H9 (cell line): ENCODE results near the gene ELF1. TPM values are rescaled to one million over a fixed set of nuclear protein-coding genes. Genes with fewer than 3 reads are reported as not detected.

Source experiments
- DNase-seq: peaks from one replicate; pipeline ENCODE4 v3.0.0-alpha.2; 2017
- H2AFZ ChIP-seq: one replicate; pipeline ENCODE4 v1.6.1; 2013; ENCODE audit warnings: mild to moderate bottlenecking, low read length, control low read depth, moderate library complexity
- H2AK5ac ChIP-seq: 2 replicates; pipeline ENCODE4 v1.6.1; 2013; ENCODE audit warnings: low read length, control low read depth, mixed read lengths; ENCODE audit not compliant: insufficient read length
- H2BK120ac ChIP-seq: one replicate; pipeline ENCODE4 v1.6.1; 2013; ENCODE audit warnings: low read depth, mild to moderate bottlenecking, low read length, control low read depth, inconsistent platforms; ENCODE audit not compliant: poor library complexity, severe bottlenecking
- H2BK12ac ChIP-seq: 2 replicates; pipeline ENCODE4 v1.6.1; 2013; ENCODE audit warnings: low read length, control low read depth, mixed read lengths, low read depth; ENCODE audit not compliant: insufficient read length
- H2BK15ac ChIP-seq: 2 replicates; pipeline ENCODE4 v1.6.1; 2013; ENCODE audit warnings: low read depth, low read length, control low read depth
- H2BK20ac ChIP-seq: one replicate; pipeline ENCODE4 v1.6.1; 2013; ENCODE audit warnings: low read depth, mild to moderate bottlenecking, low read length, control low read depth, inconsistent platforms; ENCODE audit not compliant: poor library complexity, severe bottlenecking
- H2BK5ac ChIP-seq: 2 replicates; pipeline ENCODE4 v1.6.1; 2013; ENCODE audit warnings: low read length, control low read depth, mixed read lengths; ENCODE audit not compliant: insufficient read length
- H3K14ac ChIP-seq: 2 replicates; pipeline ENCODE4 v1.6.1; 2013; ENCODE audit warnings: low read length, control low read depth; ENCODE audit not compliant: insufficient read depth
- H3K18ac ChIP-seq: 2 replicates; pipeline ENCODE4 v1.6.1; 2013; ENCODE audit warnings: low read depth, mild to moderate bottlenecking, mixed read lengths, low read length, control low read depth; ENCODE audit not compliant: insufficient read length
- H3K23ac ChIP-seq: 2 replicates; pipeline ENCODE4 v1.6.1; 2013; ENCODE audit warnings: low read length, control low read depth, mixed read lengths, low read depth; ENCODE audit not compliant: insufficient read length
- H3K23me2 ChIP-seq: 2 replicates; pipeline ENCODE4 v1.6.1; 2013; ENCODE audit warnings: low read depth, mild to moderate bottlenecking, mixed read lengths, low read length, control low read depth; ENCODE audit not compliant: insufficient read length, poor library complexity, severe bottlenecking
- H3K27ac ChIP-seq: 2 replicates; pipeline ENCODE4 v1.5.1; 2013; ENCODE audit warnings: low read length, control low read depth, mixed read lengths, low read depth; ENCODE audit not compliant: insufficient read length
- H3K27me3 ChIP-seq: 2 replicates; pipeline ENCODE4 v1.6.1; 2013; ENCODE audit warnings: low read length, control low read depth, inconsistent platforms; ENCODE audit not compliant: insufficient read depth
- H3K4ac ChIP-seq: 2 replicates; pipeline ENCODE4 v1.6.1; 2013; ENCODE audit warnings: low read depth, mild to moderate bottlenecking, control low read depth, inconsistent platforms, low read length, moderate library complexity
- H3K4me1 ChIP-seq: 2 replicates; pipeline ENCODE4 v1.6.1; 2013; ENCODE audit warnings: low read length, control low read depth, inconsistent platforms; ENCODE audit not compliant: insufficient read depth
- H3K4me2 ChIP-seq: 2 replicates; pipeline ENCODE4 v1.6.1; 2013; ENCODE audit warnings: low read length, control low read depth, mixed read lengths; ENCODE audit not compliant: insufficient read length, insufficient read depth
- H3K56ac ChIP-seq: 2 replicates; pipeline ENCODE4 v1.6.1; 2013; ENCODE audit warnings: low read depth, mild to moderate bottlenecking, mixed read lengths, low read length, control low read depth; ENCODE audit not compliant: insufficient read length
- H3K79me1 ChIP-seq: 2 replicates; pipeline ENCODE4 v1.6.1; 2013; ENCODE audit warnings: low read depth, mild to moderate bottlenecking, moderate library complexity, low read length, control low read depth, inconsistent platforms; ENCODE audit not compliant: insufficient read depth, poor library complexity, severe bottlenecking
- H3K79me2 ChIP-seq: 2 replicates; pipeline ENCODE4 v1.6.1; 2013; ENCODE audit warnings: low read length, control low read depth, inconsistent platforms; ENCODE audit not compliant: insufficient read depth
- H3K9ac ChIP-seq: 2 replicates; pipeline ENCODE4 v1.6.1; 2013; ENCODE audit warnings: low read length, control low read depth, mixed read lengths; ENCODE audit not compliant: insufficient read length; ENCODE audit errors: extremely low read depth
- H3K9me3 ChIP-seq: one replicate; pipeline ENCODE4 v1.6.1; 2013; ENCODE audit warnings: low read depth, low read length, inconsistent platforms; ENCODE audit not compliant: control insufficient read depth
- H3T11ph ChIP-seq: one replicate; pipeline ENCODE4 v1.6.1; 2013; ENCODE audit warnings: mild to moderate bottlenecking, low read length, control low read depth, inconsistent platforms
- H4K20me1 ChIP-seq: one replicate; pipeline ENCODE4 v1.6.1; 2013; ENCODE audit not compliant: control insufficient read depth, insufficient read length, insufficient read depth
- H4K5ac ChIP-seq: 2 replicates; pipeline ENCODE4 v1.6.1; 2013; ENCODE audit warnings: low read depth, mild to moderate bottlenecking, mixed read lengths, low read length, control low read depth; ENCODE audit not compliant: insufficient read length
- H4K8ac ChIP-seq: replicated peaks from 2 replicates; pipeline ENCODE4 v1.6.1; 2013; ENCODE audit warnings: low read length, control low read depth, mixed read lengths, low read depth; ENCODE audit not compliant: insufficient read length
- H4K91ac ChIP-seq: 2 replicates; pipeline ENCODE4 v1.6.1; 2013; ENCODE audit warnings: low read depth, mild to moderate bottlenecking, moderate library complexity, mixed read lengths, low read length, control low read depth; ENCODE audit not compliant: insufficient read length
- H3K27ac Mint-ChIP-seq, 3 experiments: 2 replicates in 2 of 3; 3 replicates in 1 of 3; pipeline ENCODE4 v1.8.0; 2020 to 2021; ENCODE audit warnings: mixed read lengths in 3 of 3, mild to moderate bottlenecking in 1 of 3, moderate library complexity in 1 of 3
- H3K27me3 Mint-ChIP-seq: 2 replicates; pipeline ENCODE4 v1.8.0; 2021; ENCODE audit warnings: low read depth, mild to moderate bottlenecking, moderate library complexity, mixed read lengths
- H3K36me3 Mint-ChIP-seq, 3 experiments: 2 replicates in 2 of 3; 3 replicates in 1 of 3; pipeline ENCODE4 v1.8.0; 2020 to 2021; ENCODE audit warnings: low read depth in 3 of 3, mixed read lengths in 3 of 3; ENCODE audit not compliant: insufficient read depth in 1 of 3
- H3K4me1 Mint-ChIP-seq, 2 experiments: 2 replicates each; pipeline ENCODE4 v1.8.0; 2020; ENCODE audit warnings: mixed read lengths in 2 of 2
- H3K4me3 Mint-ChIP-seq, 2 experiments: 2 replicates in 1 of 2; 3 replicates in 1 of 2; pipeline ENCODE4 v1.8.0; 2020 to 2021; ENCODE audit warnings: mild to moderate bottlenecking in 2 of 2, mixed read lengths in 2 of 2, moderate library complexity in 1 of 2
- H3K9me3 Mint-ChIP-seq, 2 experiments: 2 replicates in 1 of 2; 3 replicates in 1 of 2; pipeline ENCODE4 v1.8.0; 2020; ENCODE audit warnings: mild to moderate bottlenecking in 2 of 2, mixed read lengths in 2 of 2, moderate library complexity in 1 of 2
- CTCF ChIP-seq: fragments of 200-600 bp; sonication (generic); conservative IDR thresholded peaks from 3 replicates; pipeline ENCODE4 v1.8.0; 2021; ENCODE audit warnings: antibody characterized with exemption, mild to moderate bottlenecking
- total RNA-seq: library from RNA; stranded (reverse); gene quantifications from 2 replicates; pipeline ENCODE4 v1.2.1, GENCODE V29; 2021

ELF1 gene
- total RNA-seq, 1 experiment from 2014 or later: 15.5 TPM

DNA sequence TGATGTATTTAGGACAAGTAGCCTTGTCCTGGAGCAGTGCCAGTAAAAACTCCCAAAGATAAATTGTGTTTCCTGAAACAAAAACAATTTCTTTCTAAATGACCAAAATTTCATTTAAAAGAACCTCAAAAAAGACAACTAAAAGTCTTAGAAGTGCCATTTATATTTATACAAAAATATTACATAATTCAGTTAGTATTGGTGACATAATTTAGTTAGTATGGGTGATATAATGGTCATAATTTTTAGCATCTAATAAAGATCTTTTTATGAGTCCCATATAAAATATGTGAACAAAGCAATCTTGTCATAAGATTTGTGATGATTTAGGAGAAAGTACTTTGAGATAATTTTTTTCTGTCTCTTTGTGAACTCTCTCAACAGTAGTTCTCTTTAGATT lies 76.0 kb downstream of the ELF1 start:
- H2AFZ ChIP-seq: no peak overlapping the region
- no peak overlapping the region for H2BK15ac ChIP-seq
- H3K27me3 ChIP-seq: no peaks in the 10 kb centered on the region
- no peaks in the 10 kb centered on the region for H3K9me3 Mint-ChIP-seq
- H3K9ac ChIP-seq: no peak overlapping the region
- H3K23me2 ChIP-seq: no peaks in the 10 kb centered on the region
- H2AK5ac ChIP-seq: no peak overlapping the region
- H3K27me3 Mint-ChIP-seq: no peaks in the 10 kb centered on the region
- H3K4me1 ChIP-seq: no peaks in the 10 kb centered on the region
- no peaks in the 10 kb centered on the region for H3K79me2 ChIP-seq
- no peak overlapping the region for H3K14ac ChIP-seq
- TF ChIP-seq CTCF: no peak
- no peak overlapping the region for H4K91ac ChIP-seq
- no peak overlapping the region for H2BK12ac ChIP-seq
- H2BK20ac ChIP-seq: no peak overlapping the region
- H2BK120ac ChIP-seq: no peak overlapping the region
- H3K79me1 ChIP-seq: no peaks in the 10 kb centered on the region
- H3K18ac ChIP-seq: no peak overlapping the region
- peaks cover 0 to 15% (median 6%) of the 10 kb centered on the region in 3 experiments; a peak in 2 of 7 replicates for H3K36me3 Mint-ChIP-seq
- no peak overlapping the region for H3K27ac ChIP-seq
- no peaks in the 10 kb centered on the region for H4K20me1 ChIP-seq
- H3K4ac ChIP-seq: no peak overlapping the region
- H3K4me1 Mint-ChIP-seq: no peaks in the 10 kb centered on the region
- DNase-seq: no peak
- H3K9me3 ChIP-seq: no peaks in the 10 kb centered on the region
- H3K27ac Mint-ChIP-seq: no peak overlapping the region
- no peak overlapping the region for H3T11ph ChIP-seq
- H2BK5ac ChIP-seq: no peak overlapping the region
- H3K56ac ChIP-seq: no peak overlapping the region
- no peak overlapping the region for H3K4me2 ChIP-seq
- no peak overlapping the region for H4K8ac ChIP-seq
- H3K4me3 Mint-ChIP-seq: no peak overlapping the region
- no peak overlapping the region for H4K5ac ChIP-seq
- no peak overlapping the region for H3K23ac ChIP-seq
